Lung microvascular endothelial cell (primary cell): Measurements from ENCODE around the gene HYPK. TPM values are rescaled to one million over a fixed set of nuclear protein-coding genes. Genes with fewer than 3 reads are reported as not detected.
"Not testable (repeated sequence)": the region's sequence is repeated elsewhere in the genome, so short reads cannot be mapped to it uniquely, and the experiment has no call there.

Source experiments
- DNase-seq, 2 donors: peaks; one replicate each; pipeline versions ENCODE4 v3.0.0 to v3.0.0-alpha.2; 2010; ENCODE audit warnings: low read depth in 2 of 2
- total RNA-seq: library from RNA; depleted of rRNA; stranded (reverse); fragments of >200 nt; gene quantifications from 2 replicates; pipeline ENCODE4 v1.2.1, GENCODE V29; 2014

HYPK gene
- total RNA-seq, 1 donor from 2014 or later = 6.3 TPM

DNA sequence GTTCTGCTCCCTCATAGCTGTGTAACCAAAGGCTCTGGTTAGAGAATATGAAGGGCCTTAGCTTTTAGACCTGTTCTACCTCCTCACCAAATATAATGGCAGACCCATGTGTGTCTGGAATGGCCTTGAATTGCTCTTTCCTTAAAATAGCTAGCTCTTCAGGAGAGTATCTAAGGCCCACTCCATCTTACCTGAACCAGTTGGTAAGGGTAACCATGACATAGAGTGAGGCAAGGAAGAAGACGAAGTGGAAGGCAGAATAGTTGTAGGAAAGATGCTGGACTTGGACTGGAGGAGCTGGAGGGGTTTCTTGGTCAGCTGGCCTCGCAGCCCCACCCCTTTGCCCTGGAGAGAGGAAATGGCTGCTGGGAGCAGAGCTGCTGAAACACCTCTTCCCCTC is 5.2 kb upstream of the HYPK start:
- DNase-seq = no peak

DNA sequence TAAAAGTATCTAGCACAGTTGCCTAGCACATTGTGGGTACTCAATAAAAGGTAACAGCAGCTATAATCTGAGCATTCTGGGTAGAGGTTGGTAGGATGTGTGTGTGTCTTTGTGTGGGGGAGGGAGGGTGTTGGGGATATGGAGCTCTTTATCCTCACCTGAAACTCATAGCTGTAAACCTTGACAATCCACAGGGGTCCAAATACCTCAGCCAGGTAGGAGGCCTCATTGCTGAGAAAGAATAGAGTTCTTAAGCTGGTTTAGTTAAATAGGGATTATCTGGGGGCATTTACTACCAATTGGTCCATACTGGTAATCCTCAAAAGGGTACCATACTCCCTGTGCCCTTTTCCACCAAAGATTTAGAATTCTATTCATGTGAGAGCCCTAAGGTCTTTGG is 4.4 kb upstream of the HYPK start:
- DNase-seq = no peak

DNA sequence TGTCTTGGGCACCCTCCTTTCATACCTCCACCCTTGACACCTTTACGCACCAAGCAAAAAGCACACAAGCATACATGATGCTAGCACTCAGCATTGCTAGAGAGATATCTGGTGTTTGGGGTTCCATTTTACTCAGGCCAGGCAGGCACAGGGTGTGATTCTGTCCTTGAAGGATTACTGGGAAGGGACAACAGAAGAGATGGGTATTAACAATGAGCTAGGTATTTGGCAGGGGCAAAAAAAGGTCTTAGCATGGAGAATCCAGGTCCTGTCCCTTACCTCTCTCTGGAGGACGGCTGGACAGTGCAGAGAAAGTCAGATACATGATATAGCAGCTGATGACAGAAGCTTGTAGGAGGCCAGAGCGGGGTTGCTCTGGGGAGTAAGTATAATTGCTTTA is 3.8 kb upstream of the HYPK start:
- no peak for DNase-seq

DNA sequence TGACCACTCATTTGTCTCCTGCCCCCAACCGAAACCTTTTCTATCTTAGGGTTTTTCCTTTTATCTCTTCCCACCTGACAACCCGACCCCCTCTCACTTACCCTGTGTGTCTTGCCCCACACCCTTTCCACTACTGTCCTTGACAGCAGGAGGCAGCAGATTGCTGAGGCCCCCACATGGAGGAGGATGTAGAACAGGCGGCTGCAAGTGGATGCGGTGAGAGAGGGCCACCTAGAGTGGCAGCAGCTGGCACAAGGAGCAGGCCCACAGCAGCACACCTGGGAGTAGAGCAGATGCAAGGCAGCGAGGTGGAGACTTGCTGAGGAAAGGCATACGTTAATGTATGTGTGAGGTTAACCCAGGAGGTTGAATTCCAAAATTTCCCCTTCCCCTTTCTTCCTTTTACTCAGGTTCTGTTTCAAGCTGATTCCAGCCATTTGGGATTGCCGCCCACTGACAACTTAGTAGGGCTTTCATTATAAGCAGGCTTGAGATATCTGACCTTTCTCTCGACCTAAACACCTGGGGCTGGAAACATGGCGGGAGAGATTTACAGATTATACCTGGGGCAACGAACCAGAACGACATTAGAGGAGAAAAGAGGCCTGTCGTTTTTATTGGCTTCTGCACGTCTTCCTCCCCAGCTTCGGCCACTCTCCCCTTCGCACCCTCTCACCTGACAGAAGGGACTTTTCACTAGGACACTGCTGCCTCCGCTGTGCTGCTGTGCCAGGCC is 1.0 kb upstream of the HYPK start:
- no peak for DNase-seq

DNA sequence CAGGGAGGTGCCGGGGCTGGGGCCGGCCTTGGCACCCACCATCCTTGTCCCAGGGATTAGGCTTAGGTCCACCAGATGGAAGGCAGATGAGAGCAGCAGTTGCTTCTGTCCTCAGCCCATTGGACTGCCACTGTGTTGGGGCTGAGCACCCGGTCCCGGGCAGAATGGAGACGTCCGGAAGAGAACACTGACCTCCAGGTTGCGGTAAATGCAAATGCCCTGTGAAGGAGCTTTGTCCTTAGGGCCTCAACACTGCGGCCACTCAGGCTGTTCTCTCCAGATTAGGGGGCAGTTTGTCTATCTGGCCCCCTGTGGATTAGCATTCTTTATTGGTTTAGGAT is 484 bp upstream of the HYPK start, which contains the start of gene SERINC4:
SERINC4 (minus strand) TSS at position 276 of the 341 bp plus-strand sequence; CDS start at position 42, 234 bp downstream.
- DNase-seq = no peak

DNA sequence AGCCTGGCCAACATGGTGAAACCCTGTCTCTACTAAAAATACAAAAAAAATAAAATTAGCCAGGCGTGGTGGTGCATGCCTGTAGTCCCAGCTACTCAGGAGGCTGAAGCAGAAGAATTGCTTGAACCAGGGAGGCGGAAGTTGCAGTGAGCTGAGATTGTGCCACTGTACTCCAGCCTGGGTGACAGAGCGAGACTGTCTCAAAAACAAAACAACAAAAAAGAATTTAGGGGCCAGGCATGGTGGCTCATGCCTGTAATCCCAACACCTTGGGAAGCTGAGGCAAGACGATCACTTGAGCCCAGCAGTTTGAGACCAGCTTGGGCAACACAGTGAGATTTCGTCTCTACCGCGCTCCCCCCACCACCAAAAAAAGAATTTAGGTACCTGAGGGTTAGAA is 2.3 kb downstream of the HYPK start:
- DNase-seq = not testable (repeated sequence)

DNA sequence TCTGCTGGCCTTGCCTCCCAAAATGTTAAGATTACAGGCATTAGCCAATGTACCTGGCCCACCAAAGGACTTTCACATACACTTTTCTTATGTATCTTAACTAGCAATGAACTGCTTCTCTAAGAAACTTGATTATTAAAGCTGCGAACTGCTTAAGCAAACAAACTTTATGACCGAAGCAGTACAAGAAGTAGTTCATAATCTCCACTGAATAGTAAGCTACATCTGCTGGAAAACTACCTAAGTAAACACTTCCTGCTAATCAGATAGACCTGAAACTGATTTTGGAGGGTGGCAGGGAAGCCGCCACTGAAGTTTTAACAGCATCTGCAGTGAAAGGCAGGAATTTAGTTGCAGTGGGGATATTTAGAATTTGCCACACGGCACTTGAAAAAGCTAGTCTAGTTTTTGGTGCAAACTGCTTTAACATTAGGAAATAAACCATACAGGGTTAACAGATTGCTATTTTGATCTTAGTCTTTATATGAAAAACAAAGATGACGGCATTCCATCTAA is 8.1 kb downstream of the HYPK start:
- DNase-seq = no peak

DNA sequence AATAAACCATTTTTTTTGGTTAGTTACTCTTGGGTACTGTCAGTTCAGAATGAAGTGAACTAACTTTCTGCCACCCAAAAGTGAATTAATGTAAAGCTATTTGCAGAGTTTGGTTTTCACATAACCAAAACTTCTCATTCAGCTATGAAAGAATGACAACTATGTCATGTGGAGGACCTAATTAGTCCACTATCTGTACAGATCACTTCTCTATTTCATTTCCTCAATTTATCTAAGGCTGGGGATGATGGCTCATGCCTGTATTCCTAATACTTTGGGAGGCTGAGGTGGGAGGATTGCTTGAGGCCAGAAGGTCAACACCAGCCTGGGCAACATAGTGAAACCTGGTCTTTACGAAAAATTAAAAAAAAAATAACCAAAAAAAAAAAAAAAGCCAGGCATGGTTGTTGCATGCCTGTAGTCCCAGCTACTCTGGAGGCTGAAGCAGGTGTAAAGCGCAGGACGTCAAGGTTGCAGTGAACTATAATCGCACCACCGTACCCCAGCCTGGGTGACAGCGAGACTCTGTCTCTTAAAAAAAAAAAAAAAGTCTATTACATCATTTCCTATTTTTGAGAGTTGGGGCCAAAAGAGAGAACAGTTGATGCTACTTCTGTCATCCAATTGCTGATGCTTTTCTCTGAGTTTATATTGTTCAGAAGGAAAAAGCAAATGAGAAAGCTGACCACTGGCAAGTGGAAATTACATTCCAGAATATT is 8.7 kb downstream of the HYPK start:
- no peak for DNase-seq

DNA sequence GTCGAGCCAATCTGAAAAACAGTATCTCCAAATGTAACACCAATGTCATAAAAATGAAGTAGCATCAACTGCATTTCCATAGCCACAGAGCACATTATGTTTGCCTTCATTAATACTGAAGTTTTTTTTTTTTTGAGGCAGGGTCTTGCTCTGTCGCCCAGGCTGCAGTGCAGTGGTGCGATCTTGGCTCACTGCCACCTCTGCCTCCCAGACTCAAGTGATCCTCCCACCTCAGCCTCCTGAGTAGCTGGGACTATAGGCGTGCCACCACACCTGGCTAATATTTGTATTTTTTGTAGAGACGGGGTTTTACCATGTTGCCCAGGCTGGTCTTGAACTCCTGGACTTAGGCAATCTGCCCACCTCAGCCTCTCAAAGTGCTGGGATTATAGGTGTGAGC is 14.7 kb downstream of the HYPK start:
- DNase-seq = not testable (repeated sequence)

DNA sequence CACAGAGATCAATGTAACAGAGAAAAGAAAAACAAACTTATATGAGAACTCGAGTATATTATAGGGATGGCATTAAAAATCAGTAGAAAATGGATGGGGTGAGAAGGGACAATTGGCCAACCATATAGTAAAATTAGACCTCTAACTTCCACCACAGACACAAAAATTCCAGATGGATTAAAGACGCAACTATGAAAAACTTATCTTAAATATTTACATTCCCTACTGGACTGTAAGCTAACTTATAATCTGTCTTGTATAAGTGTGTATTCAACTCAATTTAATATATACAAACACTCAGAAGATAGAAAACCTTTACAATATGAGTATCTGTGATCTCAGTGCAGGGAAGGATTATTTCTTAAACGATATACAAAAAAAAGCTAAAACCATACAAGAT is 21.1 kb downstream of the HYPK start:
- no peak for DNase-seq

DNA sequence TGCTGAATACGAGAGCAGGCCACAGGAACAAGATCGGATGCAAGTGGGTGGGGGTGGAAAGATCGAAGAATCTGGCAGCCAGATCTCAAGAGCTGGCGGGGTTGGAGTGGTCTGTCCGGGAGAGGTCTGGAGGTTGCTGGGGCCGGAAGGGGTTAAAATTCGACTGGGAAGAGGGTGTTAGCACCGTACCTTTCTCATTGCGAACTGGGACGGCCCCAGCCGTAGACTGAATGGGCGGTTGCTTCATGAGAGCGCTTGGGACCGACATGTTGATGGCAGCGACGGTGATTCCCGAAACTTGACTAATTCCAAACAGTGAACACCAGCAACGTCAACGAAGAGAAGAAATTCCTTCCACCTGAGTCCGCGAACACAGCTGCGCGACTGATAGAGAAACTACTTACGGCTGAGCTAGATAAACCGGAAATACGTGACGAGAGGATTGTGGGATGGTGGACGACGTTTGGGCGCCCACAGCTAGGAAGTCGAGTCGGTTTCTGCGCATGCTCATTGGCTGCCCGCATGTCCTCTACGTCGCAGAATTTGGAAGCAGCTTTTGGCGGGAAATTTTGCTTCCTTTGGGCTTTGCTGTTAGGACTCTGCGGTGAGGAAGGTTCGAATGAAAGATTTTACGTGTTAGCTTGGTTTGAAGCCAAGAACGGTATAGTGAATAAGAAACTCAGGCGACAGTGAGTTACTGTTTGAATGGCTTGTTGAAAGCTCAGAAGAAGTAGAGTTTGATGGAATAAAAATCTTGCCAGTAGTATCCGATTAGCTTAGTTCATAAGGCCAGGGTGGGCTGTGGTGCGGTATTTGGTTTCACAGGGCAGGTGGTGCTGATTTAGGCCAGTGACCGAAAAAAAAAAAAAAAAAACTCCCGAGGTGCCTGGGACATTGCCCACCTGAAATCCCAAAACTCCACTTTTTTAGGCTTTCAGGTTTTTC is 24.2 kb downstream of the HYPK start, which contains the start of gene MFAP1:
MFAP1 (minus strand) TSS at position 389 of the 945 bp plus-strand sequence; CDS start at position 268, 121 bp downstream.
- peak; percentile 98 for DNase-seq

DNA sequence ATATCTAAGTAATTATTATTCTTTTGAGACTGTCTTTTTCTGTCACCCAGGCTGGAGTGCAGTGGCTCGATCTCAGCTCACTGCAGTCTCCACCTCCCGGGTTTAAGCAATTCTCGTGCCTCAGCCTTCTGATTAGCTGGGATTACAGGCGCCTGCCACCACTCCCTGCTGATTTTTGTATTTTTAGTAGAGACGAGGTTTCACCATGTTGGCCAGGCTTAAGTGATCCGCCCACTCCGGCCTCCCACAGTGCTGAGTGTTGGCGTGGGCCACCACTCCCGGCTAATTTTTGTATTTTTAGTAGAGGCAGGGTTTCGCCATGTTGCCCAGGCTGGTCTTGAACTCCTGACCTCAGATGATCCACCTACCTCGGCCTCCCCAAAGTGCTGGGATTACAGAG is 24.9 kb downstream of the HYPK start:
- DNase-seq = not testable (repeated sequence)

DNA sequence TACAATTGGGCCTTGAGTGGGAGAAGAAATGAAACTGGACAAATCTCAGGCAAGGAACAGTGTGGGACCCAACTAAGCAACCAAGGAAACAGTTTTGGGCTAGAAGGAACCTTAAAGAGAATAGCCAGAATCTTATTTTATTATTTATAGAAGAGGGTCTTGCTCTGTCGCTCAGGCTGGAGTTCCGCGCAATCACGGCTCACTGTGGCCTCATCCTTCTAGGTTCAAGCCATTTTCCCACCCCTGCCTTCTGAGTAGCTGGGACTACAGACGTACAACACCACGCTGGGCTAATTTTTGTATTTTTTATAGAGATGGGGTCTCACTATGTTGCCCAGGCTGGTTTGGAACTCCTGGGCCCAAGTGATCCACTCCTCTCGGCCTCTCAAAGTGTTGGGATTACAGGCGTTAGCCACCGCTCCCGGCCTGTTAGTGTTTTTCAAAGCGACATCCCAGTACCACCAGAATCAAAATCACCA is 25.7 kb downstream of the HYPK start:
- DNase-seq = no peak

DNA sequence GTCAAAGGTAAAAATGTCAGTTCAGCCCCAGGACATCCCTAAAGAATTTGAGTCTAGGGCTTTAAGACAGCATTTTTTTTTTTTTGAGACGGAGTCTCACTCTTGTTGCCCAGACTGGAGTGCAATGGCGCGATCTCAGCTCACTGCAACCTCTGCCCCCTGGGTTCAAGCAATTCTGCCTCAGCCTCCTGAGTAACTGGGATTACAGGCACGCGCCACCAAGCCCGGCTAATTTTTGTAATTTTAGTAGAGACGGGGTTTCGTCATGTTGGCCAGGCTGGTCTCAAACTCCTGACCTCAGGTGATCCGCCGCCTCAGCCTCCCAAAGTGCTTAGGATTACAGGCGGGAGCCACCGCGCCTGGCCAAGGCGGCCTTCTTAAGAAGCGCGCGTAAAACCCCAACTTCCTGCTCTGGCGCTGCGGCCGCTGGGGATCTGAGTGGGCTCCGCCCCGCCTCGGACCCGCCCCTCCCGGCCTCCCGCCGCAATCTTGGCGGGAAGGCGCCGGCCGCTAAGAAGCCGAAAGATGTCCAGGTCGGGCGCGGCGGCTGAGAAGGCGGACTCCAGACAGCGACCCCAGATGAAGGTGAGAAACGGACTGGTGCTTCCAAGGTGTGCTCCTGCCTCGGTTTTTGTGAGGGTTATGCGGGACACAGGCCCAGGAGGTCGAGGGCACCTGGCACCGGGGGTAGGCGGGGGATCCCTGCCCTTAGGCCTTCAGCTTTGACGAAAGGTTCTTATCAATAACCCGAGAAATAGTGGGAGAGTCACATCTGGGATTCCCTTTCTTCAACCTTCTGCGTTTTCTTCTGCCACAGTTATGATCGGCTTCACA is 26.3 kb downstream of the HYPK start, which contains the start of gene WDR76:
WDR76 (plus strand) TSS at position 495 of the 834 bp plus-strand sequence; CDS start at position 526, 31 bp downstream.
- DNase-seq = peak; percentile 37 to 87

DNA sequence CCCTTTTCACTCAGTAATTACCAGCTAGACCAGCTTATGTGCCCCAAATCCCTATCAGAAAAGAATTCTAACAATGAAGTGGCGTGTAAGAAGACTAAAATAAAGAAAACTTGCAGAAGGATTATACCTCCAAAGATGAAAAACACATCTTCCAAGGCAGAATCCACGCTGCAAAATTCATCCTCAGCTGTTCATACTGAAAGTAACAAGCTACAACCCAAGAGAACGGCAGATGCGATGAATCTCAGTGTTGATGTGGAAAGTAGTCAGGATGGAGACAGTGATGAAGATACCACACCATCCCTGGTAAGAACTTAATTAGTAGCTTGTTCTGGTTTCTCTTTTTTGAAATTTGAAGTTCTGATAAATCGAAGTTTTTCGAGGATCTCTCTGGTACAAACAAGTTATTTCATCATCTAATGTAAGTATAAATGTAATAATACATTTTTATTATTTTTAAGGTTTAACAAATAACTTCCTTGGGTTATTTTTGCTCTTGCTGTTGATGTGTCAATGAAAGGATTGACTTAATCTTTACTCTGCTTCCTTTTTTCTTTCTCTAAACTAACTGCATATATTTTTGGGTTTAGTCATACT is 27.8 kb downstream of the HYPK start:
- peak in 1 of 2 donors; percentile 16 for DNase-seq

DNA sequence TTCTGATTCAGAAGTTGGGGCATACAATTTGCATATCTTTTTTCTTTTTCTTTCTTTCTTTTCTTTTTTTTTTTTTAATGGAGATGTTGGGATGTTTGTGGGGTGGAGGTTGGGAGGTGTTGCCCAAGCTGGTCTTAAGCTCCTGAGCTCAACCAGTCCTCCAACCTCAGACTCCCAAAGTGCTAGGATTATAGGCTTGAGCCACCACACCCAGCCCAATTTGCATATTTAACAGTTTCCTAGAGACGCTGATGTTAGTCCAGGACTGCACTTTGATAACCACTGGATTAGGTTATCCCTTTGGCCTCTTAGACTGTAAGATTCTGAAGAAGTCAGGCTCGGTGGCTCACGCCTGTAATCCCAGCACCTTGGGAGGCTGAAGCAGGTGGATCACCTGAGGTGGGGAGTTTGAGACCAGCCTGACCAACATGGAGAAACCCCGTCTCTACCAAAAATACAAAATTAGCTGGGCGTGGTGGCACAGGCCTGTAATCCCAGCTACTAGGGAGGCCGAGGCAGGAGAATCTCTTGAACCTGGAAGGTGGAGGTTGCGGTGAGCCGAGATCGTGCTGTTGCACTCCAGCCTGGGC is 29.6 kb downstream of the HYPK start:
- not testable (repeated sequence) for DNase-seq

DNA sequence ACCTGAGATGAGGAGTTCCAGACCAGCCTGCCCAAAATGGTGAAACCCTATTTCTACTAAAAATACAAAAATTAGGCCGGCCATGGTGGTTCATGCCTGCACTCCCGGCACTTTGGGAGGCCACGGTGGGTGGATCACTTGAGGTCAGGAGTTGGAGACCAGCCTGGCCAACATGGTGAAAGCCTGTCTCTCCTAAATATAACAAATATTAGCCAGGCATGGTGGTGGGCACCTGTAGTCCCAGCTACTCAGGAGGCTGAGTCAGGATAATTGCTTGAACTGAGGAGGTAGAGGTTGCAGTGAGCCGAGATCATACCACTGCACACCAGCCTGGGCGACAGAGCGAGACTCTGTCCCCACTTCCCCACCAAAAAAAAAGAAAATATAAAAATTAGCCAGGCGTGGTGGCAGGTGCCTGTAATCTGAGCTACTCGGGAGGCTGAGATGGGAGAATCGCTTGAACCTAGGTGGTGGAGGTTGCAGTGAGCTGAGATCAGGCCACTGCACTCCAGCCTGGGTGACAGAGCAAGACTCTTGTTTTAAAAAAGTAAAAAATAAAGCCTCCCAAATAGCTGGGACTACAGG is 30.4 kb downstream of the HYPK start:
- not testable (repeated sequence) for DNase-seq

DNA sequence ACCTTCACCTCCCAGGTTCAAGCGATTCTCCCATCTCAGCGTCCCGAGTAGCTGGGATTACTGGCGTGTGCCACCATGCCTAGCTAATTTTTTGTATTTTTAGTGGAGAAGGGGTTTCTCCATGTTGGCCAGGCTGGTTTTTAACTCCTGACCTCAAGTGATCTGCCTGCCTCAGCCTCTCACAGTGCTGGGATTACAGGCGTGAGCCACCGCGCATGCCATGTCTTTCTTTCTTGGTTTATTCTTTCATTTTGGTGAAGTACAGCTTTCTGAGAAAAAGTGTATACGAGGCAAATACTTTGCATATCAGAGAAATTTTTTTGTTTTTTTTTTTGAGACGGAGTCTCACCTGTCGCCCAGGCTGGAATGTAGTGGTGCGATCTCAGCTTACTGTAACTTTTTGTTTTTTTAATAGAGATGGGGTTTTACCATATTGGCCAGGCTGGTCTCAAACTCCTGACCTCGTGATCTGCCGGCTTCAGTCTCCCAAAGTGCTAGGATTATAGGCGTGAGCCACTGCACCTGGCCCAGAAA is 31.2 kb downstream of the HYPK start:
- not testable (repeated sequence) for DNase-seq

DNA sequence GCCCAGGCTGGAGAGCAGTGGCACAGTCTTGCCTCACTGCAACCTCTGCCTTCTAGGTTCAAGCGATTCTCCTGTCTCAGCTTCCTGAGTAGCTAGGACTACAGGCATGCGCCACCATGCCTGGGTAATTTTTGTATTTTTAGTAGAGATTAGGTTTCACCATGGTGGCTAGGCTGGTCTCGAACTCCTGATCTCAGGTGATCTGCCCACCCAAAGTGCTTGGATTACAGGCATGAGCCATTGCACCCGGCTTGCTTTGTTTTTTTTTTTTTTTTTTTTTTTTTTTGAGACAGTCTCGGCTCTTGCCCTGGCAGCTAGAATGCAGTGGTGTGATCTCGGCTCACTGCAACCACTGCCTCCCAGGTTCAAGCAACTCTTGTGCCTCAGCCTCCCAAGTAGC is 32.1 kb downstream of the HYPK start:
- DNase-seq = not testable (repeated sequence)
